Ishikawa (cell line): ENCODE data around the gene COX8A.

Experiments used
- EP300 ChIP-seq: IDR thresholded peaks from 2 replicates; pipeline ENCODE4 v1.6.1; 2012; ENCODE audit warnings: borderline replicate concordance
- RAD21 ChIP-seq: IDR thresholded peaks from 2 replicates; pipeline ENCODE4 v1.6.1; 2012; ENCODE audit warnings: low read depth
- YY1 ChIP-seq: IDR thresholded peaks from 2 replicates; pipeline ENCODE4 v1.6.1; 2012; ENCODE audit warnings: low read depth
- ZBTB7A ChIP-seq: IDR thresholded peaks from 2 replicates; pipeline ENCODE4 v1.6.1; 2012; ENCODE audit warnings: low read depth

DNA sequence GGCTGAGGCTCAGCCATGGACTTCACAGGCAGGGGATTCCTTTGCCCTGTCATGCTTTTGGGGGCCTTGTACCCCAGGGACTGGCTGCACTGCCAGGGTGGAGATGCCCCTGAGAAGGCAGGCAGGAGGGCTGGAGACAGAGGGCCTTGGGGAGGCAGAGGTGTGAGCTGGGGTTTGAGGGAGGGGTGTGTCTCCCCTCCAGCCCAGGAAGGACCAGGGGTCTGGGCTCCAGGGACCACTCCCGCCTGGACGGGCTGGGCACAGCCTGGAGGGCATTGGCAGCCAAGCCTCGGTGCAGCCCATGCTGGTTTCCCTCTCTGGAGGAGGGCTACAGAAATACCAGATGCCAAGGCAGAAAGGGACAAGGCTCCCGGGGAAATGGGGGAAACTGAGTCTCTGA, 31.3 kb downstream of the COX8A start:
- no peak for TF ChIP-seq EP300
- TF ChIP-seq RAD21: no peak
- TF ChIP-seq ZBTB7A: no peak; the same call in 1 of the 2 replicates
- TF ChIP-seq YY1: no peak
